Activated CD8-positive, alpha-beta memory T cell treated with anti-CD3 and anti-CD28 coated beads, Interleukin-2, amount 50 U/mL, for 24 hours (primary cell): ENCODE data around the gene SPDYE18.
"Not testable (repeated sequence)": the region's sequence is repeated elsewhere in the genome, so short reads cannot be mapped to it uniquely, and the experiment has no call there.

ENCODE experiments used
- DNase-seq: peaks from one replicate; pipeline ENCODE4 v3.0.0-alpha.2; 2020; ENCODE audit errors: extremely low read depth

The SPDYE18 gene, protein sequence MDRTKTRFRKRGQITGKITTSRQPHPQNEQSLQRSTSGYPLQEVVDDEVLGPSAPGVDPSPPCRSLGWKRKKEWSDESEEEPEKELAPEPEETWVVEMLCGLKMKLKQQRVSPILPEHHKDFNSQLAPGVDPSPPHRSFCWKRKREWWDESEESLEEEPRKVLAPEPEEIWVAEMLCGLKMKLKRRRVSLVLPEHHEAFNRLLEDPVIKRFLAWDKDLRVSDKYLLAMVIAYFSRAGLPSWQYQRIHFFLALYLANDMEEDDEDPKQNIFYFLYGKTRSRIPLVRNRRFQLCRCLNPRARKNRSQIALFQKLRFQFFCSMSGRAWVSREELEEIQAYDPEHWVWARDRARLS

DNA sequence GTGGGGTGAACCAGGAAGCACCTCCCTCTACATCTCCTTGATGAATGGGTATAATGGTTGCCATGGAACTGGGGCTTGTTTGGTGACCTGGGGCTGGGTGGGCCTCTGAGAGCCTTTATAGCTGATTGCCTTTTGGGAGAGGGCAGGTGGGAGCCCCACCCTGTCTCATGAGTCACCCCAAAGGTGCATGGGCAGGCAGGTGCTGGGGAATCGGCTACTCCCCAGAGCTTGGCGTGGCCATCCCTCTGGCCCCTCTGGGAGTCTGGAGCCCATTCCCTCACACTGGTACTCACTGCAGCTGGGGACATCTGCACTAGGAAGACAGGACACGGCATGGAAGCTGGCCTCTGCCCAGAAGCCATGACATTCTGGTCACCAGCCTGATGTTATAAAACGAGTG lies at the start of gene SPDYE18:
TSS of gene SPDYE18 (minus strand) at position 2 of the 400 bp plus-strand sequence. CDS start 2,046 bp downstream, outside the sequence.
- DNase-seq, result not testable (repeated sequence)

- not testable (repeated sequence) for DNase-seq
Measured at GRCh38 chr7:77108362-77108761, 46.0 kb upstream of the SPDYE18 start.

GRCh38 chr7:77107659-77108058 lies 45.3 kb upstream of the SPDYE18 start:
- not testable (repeated sequence) for DNase-seq

DNA sequence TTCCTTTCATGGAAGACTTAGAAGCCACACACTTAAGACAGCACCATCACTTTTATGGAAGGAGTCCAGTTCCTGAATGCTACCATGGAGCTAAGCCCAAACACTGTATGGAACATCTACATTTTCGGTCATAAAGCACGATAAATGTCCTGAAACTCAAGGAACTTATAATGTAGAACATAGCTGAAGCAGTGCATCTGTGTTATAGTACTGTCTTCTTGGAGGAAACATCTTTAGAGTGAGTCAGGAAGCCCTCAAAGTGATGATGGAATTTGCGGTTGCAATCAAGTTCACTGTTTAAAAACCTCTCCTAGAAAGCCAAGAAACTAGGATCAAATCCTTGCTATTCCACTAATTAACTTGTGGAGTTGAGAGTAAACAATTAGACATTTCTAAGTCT lies 43.5 kb upstream of the SPDYE18 start:
- DNase-seq, result not testable (repeated sequence)

DNA sequence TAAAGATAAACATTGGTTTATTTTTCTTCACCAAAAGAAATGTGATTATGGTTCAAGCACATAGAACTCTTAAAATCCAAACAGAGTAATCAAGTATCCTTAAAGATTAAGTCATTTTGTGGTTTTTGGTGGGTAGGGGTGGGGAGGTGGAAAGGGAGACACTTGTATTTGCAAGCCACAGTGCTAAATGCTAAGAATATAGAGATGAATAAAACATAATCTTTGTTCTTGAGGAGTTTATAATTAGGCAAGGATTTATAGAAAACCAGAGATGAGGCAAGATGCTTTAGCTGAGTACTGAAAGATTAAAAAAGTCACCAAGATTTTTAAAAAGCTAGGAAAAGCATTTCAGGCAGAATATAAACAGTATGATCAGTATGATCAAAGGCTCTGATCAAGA lies 40.3 kb upstream of the SPDYE18 start:
- DNase-seq, result not testable (repeated sequence)

DNA sequence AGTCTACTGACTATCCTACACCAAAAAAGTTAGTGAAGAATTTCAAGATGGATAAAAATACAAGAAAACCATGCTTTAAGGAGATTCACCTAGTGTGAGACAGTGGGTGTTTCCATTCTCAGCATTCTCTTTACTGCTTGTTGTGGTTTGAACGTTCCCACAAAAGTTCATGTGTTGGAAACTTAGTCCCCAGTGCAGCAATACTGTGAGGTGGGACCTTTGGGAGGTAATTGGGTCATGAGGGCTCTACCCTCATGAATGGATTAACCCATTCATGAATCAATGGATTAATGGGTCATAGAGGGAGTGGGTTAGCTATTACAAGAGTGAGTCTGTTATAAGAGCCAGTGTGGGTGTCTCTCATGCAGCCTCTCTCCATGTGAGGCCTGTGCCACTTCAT lies 38.8 kb upstream of the SPDYE18 start:
- not testable (repeated sequence) for DNase-seq

- not testable (repeated sequence) for DNase-seq
Measured at GRCh38 chr7:77100501-77100900, 38.1 kb upstream of the SPDYE18 start.

- DNase-seq, result not testable (repeated sequence)
Measured at GRCh38 chr7:77092301-77092700, 29.9 kb upstream of the SPDYE18 start.

- not testable (repeated sequence) for DNase-seq
Measured at GRCh38 chr7:77082192-77082591, 19.8 kb upstream of the SPDYE18 start.

DNA sequence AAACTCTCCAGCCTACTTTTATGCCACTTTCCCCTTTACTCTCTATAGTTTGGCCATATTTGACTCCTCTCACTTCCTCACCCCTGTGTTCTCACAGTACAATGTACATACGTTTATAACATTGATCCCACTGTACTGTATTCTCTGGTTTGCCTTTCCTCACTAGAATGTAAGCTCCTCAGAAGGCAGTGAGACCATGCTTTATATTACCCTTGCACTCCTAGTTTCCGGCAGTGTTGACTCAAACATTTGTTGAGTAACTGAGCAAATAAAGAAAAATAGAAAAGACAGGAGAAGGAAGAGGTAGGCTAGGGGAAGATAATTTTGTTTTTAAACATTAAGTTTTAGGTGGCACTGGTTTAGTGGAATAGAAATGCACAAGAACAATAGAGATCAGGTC lies 17.9 kb upstream of the SPDYE18 start:
- not testable (repeated sequence) for DNase-seq

GRCh38 chr7:77079624-77080023 lies 17.3 kb upstream of the SPDYE18 start:
- DNase-seq, result not testable (repeated sequence)

GRCh38 chr7:77079112-77079511 lies 16.8 kb upstream of the SPDYE18 start:
- not testable (repeated sequence) for DNase-seq

DNA sequence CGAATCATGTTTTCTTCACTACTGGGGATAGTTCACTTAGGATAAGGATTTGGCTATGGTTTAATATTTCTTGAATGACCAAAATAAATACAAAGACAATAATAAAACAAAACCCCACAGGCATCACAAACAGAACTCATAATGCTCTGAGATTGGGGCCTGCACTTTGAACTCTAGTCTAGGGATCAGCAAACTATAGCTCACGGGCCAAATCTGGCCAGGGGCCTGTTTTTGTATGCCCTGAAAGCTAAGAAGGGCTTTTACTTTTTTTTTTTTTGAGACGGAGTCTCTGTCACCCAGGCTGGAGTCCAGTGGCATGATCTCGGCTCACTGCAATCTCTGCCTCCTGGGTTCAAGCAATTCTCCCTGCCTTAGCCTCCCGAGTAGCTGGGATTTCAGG lies 14.7 kb upstream of the SPDYE18 start:
- DNase-seq, result not testable (repeated sequence)

DNA sequence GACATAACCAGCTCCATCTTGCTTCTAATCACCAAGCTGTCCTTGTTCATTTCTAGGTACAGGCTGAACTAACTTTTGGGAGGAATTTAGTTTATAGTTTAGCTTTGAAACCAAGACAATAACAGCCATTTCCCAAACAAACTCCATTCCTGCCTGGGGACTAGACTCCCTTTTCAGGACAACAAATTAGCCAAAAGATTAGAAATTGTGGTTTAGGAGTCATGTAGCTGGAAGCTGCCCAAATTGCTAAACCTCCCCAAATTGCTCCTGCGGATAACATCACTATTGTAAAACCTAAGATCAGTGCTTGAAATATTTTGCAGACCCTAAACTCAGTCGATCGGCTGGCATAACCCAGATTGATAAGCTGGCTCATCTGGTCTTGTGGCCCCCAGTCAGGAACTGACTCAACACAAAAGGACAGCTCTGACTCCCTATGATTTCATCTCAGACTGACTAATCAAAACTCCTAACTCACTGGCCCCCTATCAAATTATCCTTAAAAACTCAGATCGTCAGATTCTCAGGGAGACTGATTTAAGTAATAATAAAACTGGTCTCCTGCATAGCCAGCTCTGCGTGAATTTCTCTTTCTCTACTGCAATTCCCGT lies 12.5 kb upstream of the SPDYE18 start:
- not testable (repeated sequence) for DNase-seq

- not testable (repeated sequence) for DNase-seq
Measured at GRCh38 chr7:77071108-77071507, 8.8 kb upstream of the SPDYE18 start.

DNA sequence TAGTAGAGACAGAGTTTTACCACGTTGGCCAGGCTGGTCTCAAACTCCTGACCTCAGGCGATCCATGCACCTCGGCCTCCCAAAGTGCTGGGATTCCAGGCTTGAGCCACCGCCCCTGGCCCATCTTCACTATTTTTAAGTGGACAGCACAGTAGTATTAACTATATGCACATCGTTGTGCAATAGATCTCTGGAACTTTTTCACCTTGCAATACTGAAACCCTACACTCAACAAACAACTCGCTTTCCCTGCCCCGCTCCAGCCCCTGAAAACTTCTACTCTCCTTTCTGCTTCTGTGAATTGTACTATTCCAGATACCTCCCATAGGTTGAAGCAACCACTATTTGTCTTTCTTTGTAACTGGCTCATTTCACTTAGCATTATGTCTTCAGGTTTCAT lies 3.5 kb upstream of the SPDYE18 start:
- DNase-seq, result not testable (repeated sequence)

DNA sequence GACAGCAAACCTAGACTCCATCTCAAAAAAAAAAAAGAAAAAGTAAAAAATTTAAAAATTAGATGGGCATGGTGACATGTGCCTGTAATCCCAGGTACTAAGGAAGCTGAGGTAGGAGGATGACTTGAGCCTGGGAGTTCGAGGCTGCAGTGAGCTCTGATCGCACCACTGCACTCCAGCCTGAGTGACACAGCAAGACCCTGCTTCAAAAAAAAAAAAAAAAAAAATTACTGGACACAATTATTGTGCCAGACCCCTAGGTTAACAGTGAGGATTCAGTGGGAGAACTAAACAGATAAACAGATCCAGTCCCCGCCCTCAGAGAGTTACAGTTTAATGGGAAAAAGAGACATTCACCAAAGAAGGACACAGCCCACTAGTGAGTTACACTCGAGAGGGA lies 1.4 kb upstream of the SPDYE18 start:
- not testable (repeated sequence) for DNase-seq

DNA sequence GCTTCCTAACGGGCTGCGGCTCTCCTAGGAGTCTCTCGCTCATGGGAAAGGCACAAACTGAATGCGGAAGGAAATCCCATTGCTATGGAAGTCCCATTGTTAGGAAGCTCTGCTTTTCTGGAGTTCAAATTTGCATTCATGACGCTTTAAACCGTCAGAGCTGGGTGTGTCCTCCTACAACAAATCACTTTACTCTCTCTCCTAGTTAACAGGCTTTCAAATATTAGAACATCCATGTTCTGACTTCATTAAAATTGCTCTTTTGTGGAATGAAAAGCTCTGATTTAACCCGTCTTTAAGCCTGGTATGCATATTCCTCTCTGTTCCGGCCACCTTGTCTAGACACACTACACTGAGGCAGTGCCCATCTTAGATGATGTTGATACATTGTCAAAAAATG lies 30.1 kb downstream of the SPDYE18 start, which contains the start of gene SPDYE17:
TSS of gene SPDYE17 (minus strand) at position 101 of the 400 bp plus-strand sequence. CDS start 1,791 bp downstream, outside the sequence.
- DNase-seq, result not testable (repeated sequence)

- not testable (repeated sequence) for DNase-seq
Measured at GRCh38 chr7:77026349-77026748, 36.0 kb downstream of the SPDYE18 start.

DNA sequence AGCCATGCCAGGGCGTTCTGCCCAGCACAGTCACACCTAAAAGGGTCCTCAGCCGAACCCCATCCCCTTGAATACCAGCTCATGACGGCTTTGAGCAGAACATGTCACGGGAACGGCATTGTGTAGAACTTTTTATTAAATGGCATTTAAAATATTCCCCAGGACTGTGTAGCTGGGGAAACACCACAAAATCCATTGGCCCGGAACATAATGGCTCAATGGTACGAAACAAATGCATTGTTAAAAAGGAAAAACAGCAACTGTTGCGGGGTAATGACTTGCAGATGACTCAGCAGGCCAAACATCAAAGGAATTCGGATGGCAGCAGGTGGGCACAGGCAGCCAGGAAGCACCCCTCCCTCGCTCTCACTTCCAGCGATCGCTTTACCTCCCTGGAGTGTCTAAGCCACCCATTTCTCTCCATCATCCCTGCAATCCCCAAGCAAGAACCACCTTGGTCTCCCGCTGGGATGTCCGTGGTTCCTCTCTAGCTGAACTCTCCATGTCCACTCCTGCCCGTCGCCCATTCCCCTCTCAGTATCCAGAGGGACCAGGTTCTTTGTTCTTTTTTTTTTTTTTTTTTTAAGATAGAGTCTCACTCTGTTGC lies 52.2 kb downstream of the SPDYE18 start:
- DNase-seq, result not testable (repeated sequence)

GRCh38 chr7:77008000-77008399 lies 54.4 kb downstream of the SPDYE18 start:
- not testable (repeated sequence) for DNase-seq
